GM19438 (cell line): ENCODE measurements around the gene ZNF609.
A peak's percentile ranks its signal among the peaks of the same experiment; 100 is the strongest.

ENCODE experiments used
- ATAC-seq: cut with Tn5 transposase; IDR thresholded peaks from one replicate; pipeline ENCODE4 v1.9.1; 2021; ENCODE audit warnings: low read depth; ENCODE audit not compliant: unreplicated experiment

The ZNF609 gene

DNA sequence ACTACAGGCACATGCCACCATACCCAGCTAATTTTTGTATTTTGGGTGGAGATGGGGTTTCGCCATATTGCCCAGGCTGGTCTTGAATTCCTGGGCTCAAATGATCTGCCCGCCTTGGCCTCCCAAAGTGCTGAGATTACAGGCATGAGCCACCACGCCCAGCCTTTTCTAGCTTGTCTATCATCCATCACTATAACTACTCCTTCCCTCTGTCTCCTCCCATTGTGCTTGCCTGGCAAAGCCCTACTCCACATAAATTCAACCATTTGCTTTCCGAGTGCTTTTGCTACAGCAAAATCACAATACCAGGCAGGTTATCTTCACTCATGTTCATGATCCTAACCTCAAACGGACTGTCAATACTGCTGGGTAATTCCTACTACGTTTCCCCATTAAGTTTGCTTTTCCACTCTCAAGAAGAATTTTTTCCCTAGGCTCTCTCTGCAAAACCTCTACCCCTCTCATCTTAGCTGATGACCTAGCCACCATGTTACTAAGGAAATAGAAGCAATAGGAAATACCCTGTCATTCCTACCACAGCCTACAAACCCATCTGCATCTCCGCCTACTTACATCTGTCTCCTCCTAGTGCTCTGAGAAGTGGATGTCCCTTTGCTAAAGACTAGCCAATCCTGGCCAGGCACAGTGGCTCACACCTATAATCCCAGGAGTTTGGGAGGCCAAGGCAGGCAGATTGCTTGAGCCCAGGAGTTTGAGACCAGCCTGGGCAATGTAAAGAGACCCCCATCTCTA, 250.5 kb downstream of the ZNF609 start:
- ATAC-seq, result no peak

DNA sequence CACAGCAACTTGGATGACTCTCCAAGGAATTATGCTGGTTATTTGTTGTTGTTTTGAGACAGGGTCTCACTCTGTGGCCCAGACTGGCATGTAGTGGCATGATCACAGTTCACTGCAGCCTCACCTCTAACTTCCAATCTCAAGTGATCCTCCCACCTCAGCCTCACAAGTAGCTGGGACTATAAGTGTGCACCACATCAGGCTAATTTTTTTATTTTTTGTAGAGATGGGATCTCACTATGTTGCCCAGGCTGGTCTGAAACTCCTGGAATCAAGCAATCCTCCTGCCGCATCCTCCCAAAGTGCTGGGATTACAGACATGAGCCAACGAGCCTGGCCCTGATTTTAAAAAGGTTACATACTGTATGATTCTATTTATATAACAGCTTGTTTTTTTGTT, 252.0 kb downstream of the ZNF609 start:
- ATAC-seq, result no peak

DNA sequence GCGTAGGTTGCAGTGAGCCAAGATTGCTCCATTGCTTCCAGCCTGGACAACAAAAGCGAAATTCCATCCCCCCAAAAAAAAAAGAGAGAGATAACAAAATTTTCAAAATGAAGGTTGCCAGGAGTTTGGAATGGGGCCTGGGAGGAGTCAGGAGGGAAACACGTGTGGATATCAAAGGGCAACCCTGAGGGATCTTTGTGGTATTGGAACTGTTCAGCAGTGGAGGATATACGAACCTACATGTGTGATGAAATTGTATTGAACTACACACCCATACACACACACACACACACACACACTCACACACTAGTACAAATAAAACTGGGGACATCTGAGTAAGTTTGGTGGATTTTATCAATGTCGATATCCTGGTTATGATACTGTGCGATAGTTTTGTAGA, 253.2 kb downstream of the ZNF609 start:
- no peak for ATAC-seq

DNA sequence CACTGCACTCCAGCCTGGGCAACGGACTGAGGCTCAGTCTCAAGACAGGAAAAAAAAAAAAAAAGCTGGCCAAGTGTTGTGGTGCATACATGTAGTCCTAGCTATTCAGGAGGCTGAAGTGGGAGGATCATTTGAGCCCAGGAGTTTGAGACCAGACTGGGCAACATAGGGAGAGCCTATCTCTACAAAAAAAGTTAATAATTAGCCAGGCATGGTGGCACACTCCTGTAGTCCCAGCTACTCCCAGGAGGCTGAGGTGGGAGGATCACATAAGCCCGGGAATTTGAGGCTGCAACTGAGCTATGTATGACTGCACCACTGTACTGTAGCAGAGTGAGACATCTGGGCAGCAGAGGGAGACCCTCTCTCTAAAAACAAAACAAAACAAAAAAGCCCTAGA, 256.1 kb downstream of the ZNF609 start:
- ATAC-seq, result no peak

DNA sequence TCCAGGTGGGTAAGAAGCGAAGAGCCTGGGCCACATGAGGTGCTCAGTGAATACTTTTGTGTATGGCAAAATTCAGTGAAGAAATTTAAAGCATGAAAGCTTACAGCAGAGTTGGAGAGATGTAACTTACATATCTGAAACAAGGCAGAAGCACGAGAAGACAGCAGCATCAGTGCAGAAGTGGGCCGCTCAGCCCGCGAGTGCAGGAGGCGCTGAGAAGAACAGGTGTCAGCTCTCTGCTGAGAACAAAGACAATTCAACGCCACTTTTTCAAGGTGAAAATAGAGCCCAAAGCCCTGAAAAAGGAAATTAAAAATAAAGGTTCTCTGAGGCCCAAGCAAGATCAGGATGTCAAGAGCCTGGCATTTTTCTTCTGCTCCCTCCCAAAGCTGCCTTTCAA, 256.8 kb downstream of the ZNF609 start:
- ATAC-seq, result no peak

DNA sequence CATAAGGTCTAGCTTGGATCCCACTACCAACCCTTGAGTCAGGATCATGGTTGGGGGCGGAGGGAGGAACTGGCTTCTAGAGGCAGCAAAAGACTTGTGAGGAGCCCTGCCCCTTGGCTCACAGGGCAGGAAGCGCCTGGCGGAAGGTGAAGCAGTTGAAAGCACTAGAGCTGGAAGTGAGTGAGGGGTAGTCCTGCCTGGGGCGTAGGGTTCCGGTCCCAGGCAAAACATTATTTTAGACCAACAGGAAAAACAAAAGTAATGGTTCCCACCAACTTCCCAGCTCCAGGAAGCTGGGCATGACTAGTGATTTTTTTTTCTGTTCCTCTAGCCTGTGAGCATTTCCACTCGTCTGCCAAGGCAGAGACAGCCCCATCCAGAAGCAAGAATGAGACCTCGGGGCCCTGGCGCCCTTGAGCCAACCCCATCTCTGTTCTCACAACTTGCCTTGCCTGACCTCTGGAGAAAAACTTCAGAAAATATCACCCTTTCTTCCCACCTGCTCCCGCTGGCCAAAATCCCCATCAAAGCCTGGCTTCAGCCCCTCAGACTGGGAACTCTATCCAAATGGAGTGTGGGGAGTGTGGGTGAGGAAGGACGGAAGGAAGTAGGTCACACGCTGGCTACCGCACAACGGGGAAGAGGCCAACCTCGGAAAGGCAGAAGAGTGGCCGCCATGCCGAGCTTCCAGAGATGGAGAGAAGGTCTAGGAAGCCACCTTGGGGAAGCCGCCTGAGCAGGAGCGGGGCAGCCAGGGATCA, 257.5 kb downstream of the ZNF609 start:
- ATAC-seq, result no peak

DNA sequence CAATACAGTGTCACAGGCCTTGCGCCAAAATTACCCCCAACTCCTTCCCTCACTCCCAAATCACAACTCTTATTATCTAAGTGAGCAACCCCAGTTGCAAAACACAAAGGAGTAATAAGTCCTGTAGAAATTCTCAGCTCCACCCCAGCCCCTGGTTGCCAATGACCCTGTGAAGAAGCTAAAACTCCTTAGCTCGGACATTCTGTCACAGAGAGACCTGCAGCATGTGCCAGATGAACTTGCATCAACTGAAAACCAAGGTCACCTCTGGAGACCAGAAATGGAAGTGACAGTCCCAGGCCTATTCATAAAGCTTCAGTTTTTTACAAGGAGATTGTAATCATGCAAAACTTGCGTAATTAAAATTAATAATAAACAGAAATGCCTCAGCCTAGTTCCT, 259.8 kb downstream of the ZNF609 start:
- ATAC-seq, result no peak

DNA sequence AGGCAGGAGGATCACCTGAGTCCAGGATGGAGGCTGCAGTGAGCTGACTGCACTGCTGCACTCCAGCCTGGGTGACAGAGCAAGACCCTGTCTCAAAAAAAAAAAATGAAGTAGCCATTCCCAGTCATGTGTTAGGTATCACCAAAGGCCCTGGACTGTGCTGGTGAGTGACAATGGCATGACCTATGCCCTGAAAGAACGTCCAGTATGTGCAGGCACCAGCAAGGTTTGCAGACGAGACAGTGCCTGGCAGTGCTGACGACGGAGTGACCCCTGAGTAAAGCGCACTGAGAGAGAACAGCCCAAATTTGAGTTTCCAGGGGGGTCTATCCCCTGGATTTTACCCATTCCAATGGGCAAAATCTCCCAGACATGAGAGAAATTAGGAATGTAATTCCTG, 269.8 kb downstream of the ZNF609 start:
- ATAC-seq, result no peak

DNA sequence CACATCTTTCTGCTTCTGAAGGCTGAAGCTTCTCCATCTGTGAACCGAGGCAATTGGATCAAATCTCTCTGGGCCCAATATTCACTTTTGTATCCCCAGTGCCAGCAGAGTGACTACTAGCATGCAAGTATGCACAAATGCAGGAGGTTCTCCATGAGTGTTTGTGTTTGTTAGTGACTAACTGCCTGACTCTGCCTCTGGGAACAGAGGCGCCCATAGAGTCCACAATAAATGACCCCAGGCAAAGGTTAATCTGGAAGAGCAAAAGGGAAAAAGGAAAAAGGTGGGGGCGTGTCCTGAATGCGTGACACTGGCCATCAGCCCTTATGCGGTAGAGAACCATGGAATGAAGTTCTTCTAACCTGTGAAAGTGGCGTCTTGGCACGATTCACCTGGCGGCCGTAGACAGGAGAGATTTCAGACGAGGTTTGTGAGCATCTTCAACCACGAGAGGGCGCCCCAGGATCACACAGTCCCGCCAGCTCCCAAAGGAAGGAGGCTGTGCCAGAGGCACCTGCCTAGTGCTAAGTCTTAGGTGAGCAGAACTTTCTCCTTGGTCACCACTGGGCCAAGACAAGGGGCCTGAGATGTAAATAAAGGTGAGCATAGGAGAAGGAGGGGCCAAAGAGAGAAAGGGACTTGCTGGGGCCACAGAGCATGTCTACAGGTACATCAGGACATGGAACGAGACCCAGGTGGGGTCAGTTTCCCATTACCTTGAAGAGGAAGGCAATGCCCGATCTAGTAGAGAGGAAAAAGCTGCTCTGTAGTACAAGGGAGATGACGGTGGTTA, 270.8 kb downstream of the ZNF609 start:
- peak; percentile 78 for ATAC-seq

DNA sequence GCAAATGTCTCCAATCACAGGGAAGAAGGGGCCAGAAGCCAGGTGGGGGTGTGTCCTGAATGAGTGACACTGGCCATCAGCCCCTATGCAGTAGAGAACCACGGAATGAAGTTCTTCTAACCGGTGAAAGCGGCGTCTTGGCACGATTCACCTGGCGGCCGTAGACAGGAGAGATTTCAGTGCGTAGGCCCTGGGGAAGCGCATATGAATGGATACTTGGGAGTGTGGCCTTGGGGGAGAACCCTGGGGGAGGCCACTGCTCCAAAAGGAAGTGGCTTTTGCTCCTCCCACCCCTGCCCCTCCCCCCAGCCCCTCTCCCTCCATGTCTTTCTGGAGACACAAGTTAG, 271.4 kb downstream of the ZNF609 start:
- no peak for ATAC-seq

DNA sequence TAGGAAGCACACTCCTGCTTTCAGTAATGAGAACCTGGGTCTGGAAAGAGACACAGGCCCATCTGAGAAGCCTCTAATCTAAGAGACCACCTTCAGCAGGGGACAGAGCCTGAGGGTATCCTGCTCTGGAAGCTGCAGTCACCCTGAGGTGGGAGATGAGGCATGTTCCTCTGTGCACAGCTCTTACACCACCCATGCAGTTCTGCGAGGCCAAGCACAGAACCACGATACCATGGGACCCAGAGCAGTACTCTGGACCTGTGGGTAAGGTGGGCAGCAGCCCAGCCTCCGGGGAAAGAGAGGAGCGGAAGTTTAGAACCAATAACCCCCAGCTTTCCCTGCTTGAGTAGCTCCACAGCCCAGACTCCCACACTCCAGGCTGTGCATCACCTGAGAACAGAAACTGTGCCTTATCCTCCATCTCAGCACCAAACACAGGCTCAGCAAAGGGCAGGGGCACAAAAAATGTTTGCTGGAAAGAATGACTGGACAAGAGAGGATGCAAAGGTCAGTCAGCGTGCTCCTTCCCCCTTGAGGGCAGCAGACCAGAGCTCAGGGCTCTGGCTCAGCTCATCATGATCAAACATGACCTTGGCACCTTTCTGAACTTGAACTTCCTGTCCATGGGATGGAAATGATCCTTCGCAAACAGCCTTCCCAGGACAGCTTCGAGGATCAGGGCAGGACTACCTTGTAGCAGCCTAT, 271.9 kb downstream of the ZNF609 start:
- no peak for ATAC-seq
